GM21529 (cell line): ENCODE results near the gene DDX49.
"Not testable (repeated sequence)": the region's sequence is repeated elsewhere in the genome, so short reads cannot be mapped to it uniquely, and the experiment has no call there.

ENCODE experiments used
- ATAC-seq: cut with Tn5 transposase; IDR thresholded peaks from one replicate; pipeline ENCODE4 v1.9.1; 2021; ENCODE audit not compliant: unreplicated experiment

The DDX49 gene

GRCh38 chr19:18940769-18941627 lies 21.5 kb downstream of the DDX49 start, which contains the start of gene HOMER3:
TSS of gene HOMER3 (minus strand) at chr19:18941217. CDS start at chr19:18938982, 2,235 bp downstream.
- no peak for ATAC-seq

GRCh38 chr19:18941628-18942354 lies 22.3 kb downstream of the DDX49 start:
- no peak for ATAC-seq

GRCh38 chr19:18942692-18943091 lies 23.2 kb downstream of the DDX49 start:
- no peak for ATAC-seq

DNA sequence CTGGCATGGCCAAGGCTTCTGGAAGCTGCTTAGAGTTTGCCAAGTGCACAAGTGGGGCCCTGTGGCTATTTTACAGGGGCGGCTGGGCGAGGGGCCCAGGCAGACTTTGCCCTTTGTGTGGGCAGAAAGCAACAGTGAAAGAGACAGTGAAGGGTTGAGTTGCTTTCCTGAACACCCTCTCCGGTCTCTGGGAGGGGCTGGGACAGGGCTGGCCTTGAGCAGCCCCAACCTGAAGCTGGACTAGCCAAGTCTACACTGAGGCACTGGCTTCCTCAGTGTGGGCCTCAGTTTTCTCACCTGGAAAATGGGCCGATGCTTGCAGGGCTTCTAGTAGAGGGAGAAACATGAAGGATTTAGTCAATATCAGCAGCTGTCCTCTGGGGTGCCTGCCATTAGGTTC lies 23.9 kb downstream of the DDX49 start:
- no peak for ATAC-seq

DNA sequence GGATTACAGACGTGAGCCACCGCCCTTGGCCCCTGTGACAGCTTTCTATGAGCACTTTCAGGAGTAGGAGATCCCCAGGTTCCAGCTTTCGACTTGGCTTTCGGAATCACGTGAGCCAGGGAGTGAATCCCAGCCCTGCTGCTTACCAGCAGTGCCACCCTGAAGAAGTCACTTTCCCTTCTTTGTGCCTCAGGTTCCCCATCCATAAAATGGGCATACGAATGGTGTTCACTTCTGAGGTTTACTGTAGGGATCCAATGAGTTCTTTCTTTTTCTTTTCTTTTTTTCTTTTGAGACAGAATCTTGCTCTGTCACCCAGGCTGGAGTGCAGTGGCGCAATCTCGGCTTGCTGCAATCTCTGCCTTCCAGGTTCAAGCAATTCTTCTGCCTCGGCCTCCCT lies 25.8 kb downstream of the DDX49 start:
- ATAC-seq = no peak

- no peak for ATAC-seq
Observed at GRCh38 chr19:18946335-18946734, 26.8 kb downstream of the DDX49 start.

- ATAC-seq = no peak
Observed at GRCh38 chr19:18946918-18947317, 27.4 kb downstream of the DDX49 start.

DNA sequence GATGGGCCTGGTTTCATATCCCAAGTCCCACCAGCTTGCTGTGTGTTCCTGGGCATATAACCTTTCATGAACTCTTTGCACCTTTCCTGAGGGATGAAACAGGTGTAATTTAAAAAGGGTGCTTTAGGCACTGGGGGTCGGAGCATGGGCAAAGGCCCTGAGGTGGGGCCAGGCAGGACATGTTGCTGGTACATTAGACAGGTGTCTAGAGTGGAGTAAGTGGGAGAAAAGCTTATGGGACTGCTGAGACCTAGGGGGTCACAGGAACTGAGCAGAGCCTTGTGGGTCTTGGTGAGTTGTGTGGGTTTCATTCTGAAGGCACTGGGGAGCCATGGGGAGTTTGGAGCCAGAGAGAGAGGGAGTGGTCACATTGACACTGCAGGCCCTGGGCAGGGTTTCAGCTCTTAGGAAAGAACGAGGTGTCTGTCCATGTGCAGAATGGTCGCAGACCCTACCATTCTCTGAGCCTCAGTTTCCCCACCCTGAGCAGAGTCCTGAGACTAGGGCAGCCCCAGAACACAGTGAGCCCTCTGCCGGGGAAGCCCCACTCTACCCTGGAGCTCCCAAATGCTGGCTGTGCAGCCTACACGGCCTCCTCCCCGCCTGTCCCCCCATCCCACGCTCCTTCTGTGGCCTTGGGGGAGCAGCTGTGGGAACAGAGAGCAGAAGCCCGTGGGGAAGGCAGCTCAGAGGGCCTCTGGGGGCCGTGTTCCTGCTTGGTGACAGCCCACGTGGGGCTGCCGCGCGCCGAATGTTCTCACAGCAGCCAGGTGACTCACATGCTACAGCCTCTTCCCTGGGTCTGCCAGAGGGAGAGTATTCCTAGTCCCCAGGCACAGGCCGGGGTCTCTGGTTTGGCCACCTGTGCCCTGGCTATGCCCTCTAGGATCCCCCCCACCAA lies 28.8 kb downstream of the DDX49 start:
- no peak for ATAC-seq

DNA sequence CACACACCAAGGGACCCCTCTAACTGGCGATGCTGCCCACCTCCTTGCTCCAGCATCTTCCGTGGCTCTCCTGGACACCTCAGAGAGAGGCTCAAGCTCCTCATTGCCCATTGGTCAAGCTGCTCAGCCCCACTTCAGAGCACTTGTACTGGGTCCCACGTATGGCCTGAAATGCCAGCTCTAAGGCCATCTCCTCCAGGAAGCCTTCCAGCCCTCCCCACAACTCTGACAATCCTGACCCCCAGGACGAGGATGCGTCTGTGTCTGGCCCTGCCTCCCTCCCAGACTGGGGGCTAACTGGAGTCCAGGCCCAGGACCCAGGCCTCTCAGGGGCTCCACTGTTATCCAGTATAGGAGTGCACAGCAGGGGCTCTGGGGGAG lies 29.5 kb downstream of the DDX49 start:
- no peak for ATAC-seq

DNA sequence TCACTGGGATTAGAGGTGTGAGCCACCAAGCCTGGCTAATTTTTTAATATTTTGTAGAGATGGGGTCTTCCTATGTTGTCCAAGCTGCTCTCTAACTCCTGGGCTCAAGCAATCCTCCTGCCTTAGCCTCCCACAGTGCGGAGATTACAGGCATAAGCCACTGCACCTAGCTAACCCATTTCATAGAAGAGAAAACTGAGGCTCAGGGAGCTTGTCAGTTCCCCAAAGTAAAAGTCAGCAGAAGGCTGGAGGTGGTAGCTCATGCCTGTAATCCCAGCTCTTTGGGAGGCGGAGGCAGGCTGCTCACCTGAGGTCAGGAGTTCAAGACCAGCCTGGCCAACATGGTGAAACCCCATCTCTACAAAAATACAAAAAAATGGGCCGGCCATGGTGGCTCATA lies 30.3 kb downstream of the DDX49 start:
- ATAC-seq = no peak

DNA sequence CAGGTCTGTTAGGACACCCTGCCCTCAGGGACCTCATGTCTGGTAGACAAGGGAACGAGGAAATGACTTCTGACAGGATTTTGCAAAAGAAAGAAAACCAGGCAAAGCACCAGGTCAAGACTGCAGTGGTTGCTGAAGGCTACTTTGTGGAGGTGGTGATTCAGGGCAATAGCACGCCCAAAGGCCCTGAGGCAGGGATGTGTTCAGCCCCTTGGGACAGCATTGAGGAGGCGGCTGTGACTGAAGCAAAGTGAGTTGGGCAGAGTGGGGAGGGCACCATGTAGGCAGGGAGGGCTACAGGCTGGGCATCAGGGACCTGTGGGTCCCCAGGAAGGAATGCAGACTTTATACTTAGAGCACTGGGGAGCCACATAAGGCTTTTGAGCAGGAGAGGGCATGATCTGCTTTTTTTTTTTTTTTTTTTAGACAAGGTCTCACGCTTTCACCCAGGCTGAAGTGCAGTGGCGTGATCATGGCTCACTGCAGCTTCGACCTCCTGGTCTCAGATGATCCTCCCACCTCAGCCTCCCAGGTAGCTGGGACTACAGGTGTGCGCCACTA lies 32.3 kb downstream of the DDX49 start:
- no peak for ATAC-seq

GRCh38 chr19:18952364-18953003 lies 33.0 kb downstream of the DDX49 start:
- not testable (repeated sequence) for ATAC-seq

DNA sequence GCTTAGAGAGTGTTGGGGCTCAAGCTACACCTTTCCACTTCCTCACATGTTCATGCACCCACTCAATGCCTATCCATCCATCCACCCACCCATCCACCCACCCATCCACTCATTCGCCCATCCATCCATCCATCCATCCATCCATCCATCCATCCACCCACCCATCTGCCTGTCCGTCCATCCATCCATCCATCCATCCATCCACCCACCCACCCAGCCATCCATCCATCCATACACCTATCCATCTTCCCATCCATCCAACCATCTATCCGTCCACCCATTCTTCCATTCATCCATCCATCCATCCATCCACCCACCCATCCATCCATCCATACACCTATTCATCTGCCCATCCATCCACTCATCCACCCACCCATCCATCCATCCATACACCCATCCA lies 34.6 kb downstream of the DDX49 start:
- no peak for ATAC-seq

DNA sequence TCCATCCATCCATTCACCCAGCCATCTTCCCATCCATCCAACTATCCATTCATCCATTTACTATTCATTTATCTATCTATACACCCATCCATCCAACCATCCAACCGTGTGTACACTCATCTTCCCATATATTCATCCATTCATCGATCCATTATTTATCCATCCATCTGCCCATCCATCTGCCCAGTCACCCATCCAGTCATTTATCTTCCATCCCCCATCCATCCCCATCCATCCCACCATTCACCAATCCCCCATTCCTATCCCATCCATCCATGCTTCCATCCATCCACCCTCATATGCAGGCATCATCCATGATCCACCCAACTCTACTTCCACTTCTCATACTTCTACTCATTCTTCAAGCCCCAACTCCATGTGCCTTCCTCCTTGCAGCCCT lies 35.5 kb downstream of the DDX49 start:
- no peak for ATAC-seq

- no peak for ATAC-seq
Observed at GRCh38 chr19:18960370-18960769, 40.9 kb downstream of the DDX49 start.

DNA sequence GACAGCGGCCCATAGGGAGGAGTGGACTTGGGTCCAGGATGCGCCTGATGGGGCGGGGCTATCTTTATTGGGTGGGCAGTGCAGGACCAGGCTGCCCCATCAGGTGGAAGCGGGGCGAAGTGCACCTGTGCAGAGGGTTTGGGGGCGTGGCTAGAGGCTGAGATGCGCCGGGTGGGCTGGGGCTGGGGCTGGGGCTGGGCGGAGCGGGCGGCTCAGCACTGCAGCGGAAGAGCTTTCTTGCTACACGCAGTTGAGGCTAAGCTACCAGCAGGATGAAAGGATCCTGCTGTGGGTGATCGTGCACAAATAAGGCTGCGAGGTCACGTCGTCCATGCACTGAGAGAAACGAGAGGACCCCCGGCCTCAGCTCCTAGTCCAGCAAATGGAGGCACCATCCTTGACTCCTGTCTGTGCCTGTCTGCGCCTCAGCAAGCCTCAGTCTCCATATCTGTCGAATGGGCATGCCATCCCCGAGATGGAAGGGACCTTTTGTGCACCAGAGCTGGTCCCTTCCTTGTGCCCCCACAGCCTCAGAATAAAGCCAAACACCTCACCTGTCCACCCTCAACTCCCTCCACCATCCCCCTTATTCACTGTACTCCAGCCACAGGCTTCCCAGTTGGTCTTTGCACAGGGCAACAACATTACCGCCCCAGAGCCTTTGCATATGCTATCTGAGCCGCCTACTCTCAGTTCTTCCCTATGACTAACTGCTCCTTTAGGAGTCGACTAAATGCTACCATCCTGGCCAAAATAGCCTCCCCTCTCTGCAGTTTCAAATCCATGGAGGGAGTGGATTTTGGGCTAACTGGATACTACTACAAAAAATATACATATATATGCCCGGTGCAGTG lies 42.5 kb downstream of the DDX49 start:
- no peak for ATAC-seq

- no peak for ATAC-seq
Observed at GRCh38 chr19:18964121-18964520, 44.6 kb downstream of the DDX49 start.

DNA sequence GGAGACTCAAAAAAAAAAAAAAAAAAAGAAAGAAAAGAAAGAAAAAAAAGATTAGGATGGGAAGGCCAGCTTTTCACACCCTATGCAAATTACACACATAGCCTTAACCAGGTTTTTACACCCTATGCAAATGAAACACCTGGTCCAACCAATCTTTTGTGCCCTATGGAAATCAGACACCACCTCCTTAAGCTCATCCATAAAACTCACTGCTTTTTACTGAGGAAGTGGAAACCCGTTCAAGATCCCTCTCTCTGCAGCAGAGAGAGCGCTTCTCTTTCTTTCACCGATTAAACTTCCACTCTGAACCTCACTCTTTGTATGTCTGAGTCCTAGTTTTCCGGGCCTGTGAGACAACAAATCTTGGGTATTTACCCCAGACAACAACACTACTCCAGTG lies 46.8 kb downstream of the DDX49 start:
- no peak for ATAC-seq

DNA sequence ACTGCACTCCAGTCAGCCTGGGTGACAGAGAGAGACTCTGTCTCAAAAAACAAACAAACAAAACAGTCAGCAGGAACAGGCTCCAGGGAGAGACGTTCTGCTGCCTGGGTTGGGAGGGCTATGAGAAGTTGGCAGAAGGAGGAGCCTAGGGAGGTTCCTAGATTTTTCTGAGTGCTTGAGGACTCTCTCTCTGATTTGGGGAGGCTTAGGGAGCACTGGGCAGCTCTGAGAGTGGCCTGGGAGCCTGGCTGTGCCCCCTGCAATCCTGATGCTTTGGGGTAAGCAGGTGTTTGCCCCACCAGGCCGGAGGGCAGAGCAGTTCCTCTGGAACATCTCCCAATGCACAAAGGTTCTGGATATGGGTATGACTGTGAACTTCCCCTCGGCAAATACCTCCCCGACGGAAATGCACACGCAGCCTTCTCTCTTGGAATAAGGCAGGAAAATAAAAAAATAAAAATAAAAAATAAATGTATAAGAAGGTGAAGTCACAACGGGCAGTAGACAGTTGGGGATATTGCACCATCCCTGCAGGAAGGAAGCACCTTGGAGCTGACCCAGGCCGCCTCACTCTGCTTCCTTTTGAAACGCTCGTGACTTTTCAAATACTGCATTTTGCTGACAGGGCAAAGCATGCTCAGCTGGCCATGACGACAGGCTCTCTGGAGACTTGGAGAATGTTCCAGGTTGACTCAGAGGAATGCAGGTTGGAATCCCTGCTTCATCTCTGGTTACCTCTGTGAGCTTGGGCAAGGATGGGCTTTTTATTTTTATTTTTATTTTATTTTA lies 48.0 kb downstream of the DDX49 start:
- ATAC-seq = no peak
